Measurements from ENCODE around the gene CLEC4F.

Gene CLEC4F

DNA sequence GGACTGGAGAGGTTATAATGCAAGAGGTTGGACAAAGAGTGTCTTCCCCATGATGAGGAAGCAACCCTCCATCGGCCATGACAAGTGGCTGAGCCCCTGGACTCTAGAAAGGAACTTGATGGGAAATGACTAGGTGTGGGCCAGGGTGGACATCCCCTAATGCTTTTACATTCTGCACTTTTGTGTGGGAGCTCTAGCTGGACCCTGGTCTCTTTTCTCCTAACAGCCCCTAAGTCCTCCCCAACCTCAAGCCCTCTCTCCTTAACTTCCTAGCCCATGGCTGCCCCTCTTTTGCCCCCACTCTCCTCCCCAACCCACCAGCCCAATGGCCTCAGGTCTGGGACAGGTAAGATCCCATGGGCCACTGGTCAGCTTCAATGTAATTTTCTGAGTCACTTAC is 12.8 kb upstream of the CLEC4F start:
- H3K4me3 ChIP-seq (ENCODE audit: low read length), result no peak overlapping the region
- no peak for DNase-seq (ENCODE audit: low read depth)
- TF ChIP-seq, protein P1, sequence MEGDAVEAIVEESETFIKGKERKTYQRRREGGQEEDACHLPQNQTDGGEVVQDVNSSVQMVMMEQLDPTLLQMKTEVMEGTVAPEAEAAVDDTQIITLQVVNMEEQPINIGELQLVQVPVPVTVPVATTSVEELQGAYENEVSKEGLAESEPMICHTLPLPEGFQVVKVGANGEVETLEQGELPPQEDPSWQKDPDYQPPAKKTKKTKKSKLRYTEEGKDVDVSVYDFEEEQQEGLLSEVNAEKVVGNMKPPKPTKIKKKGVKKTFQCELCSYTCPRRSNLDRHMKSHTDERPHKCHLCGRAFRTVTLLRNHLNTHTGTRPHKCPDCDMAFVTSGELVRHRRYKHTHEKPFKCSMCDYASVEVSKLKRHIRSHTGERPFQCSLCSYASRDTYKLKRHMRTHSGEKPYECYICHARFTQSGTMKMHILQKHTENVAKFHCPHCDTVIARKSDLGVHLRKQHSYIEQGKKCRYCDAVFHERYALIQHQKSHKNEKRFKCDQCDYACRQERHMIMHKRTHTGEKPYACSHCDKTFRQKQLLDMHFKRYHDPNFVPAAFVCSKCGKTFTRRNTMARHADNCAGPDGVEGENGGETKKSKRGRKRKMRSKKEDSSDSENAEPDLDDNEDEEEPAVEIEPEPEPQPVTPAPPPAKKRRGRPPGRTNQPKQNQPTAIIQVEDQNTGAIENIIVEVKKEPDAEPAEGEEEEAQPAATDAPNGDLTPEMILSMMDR (IDR thresholded peaks at IDR 0.05; ENCODE audit: insufficient read depth, low read depth, low read length, missing control alignments), result no peak

GRCh38 chr2:70832386-70832785 is 12.0 kb upstream of the CLEC4F start:
- H3K4me3 ChIP-seq (ENCODE audit: low read length), result no peak overlapping the region
- DNase-seq (ENCODE audit: low read depth), result no peak
- TF ChIP-seq, protein P1 (IDR thresholded peaks at IDR 0.05; ENCODE audit: insufficient read depth, low read depth, low read length, missing control alignments), result no peak

DNA sequence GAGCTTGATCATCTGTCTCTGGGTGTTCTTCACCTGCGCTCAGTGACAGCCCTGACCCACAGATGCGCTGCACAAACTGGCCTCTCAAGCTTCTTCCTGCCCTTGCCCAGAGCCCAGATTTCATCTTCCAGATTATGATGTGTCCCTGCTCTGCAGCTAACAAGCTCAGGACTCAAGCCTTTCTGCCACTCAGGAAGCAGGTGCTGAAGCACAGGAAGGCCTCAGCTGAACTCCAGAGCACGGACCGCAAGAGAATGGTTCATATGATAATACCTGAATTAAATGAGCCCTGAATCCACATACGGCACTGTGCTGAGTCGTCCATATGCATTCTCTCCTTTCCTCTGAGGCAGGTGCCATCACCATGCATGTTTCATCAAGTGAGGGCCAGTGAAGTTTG is 11.5 kb upstream of the CLEC4F start:
- no peak overlapping the region for H3K4me3 ChIP-seq (ENCODE audit: low read length)
- TF ChIP-seq, protein P1 (IDR thresholded peaks at IDR 0.05; ENCODE audit: insufficient read depth, low read depth, low read length, missing control alignments), result no peak
- DNase-seq (ENCODE audit: low read depth), result no peak

- no peak for DNase-seq (ENCODE audit: low read depth)
- TF ChIP-seq, protein P1 (IDR thresholded peaks at IDR 0.05; ENCODE audit: insufficient read depth, low read depth, low read length, missing control alignments), result no peak
- no peak overlapping the region for H3K4me3 ChIP-seq (ENCODE audit: low read length)
Measured at GRCh38 chr2:70830366-70830765, 10.0 kb upstream of the CLEC4F start.

DNA sequence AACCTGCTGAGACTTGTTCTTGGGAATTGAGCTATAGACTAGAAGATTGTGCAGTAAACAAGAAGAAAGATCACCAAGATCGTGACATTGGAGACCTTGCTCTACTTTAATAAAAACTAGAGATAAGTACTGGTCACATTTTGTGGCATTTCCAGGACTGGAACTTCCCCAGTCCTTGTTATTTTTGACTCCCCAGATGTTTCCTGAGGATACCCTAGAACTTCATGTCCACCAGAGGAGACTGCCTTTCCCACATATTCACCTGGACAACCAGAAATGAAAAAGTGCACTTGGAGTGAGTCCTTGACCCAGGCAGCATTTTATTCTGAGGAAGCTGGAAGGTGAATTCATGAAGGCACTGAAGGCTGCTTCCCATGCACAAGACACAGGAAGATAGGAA is 9.5 kb upstream of the CLEC4F start:
- TF ChIP-seq, protein P1 (IDR thresholded peaks at IDR 0.05; ENCODE audit: insufficient read depth, low read depth, low read length, missing control alignments), result no peak
- DNase-seq (ENCODE audit: low read depth), result no peak
- H3K4me3 ChIP-seq (ENCODE audit: low read length), result no peak overlapping the region

GRCh38 chr2:70828914-70829824 is 8.8 kb upstream of the CLEC4F start:
- no peak for DNase-seq (ENCODE audit: low read depth)
- TF ChIP-seq, protein P1 (IDR thresholded peaks at IDR 0.05; ENCODE audit: insufficient read depth, low read depth, low read length, missing control alignments), result no peak
- H3K4me3 ChIP-seq (ENCODE audit: low read length), result no peak overlapping the region

GRCh38 chr2:70828115-70828514 is 7.7 kb upstream of the CLEC4F start:
- TF ChIP-seq, protein P1 (IDR thresholded peaks at IDR 0.05; ENCODE audit: insufficient read depth, low read depth, low read length, missing control alignments), result no peak
- H3K4me3 ChIP-seq (ENCODE audit: low read length), result no peak overlapping the region
- no peak for DNase-seq (ENCODE audit: low read depth)
